MCF 10A (cell line): ENCODE data around the gene KCNQ5. TPM values are rescaled to one million over a fixed set of nuclear protein-coding genes. Genes with fewer than 3 reads are reported as not detected.
A peak's percentile ranks its signal among the peaks of the same experiment; 100 is the strongest.

Experiments
- BruUV-seq: library from RNA; stranded (reverse); fragments of 400-500 nt; replicated peaks from 2 replicates; lab custom pipeline; 2021; lab: Mats Ljungman, UMichigan
- CTCF ChIA-PET: fragments of 300-600 bp; sonication (Branson Sonifier 250); formaldehyde crosslinking; extraction: SDS; loops from one replicate; lab custom pipeline; 2021; ENCODE audit warnings: antibody characterized with exemption, inconsistent platforms; lab: Yijun Ruan, JAX
- POLR2A ChIA-PET: fragments of 300-600, 350-650 bp; sonication (Branson Sonifier 250); formaldehyde crosslinking; extraction: SDS; loops from one replicate; lab custom pipeline; 2020; ENCODE audit warnings: antibody characterized with exemption, inconsistent platforms; lab: Yijun Ruan, JAX
- DNase-seq: peaks from one replicate; pipeline ENCODE4 v3.0.0-alpha.2; 2018; ENCODE audit not compliant: unreplicated experiment
- H3K27ac Mint-ChIP-seq: one replicate; pipeline ENCODE4 v1.8.0; 2022; ENCODE audit warnings: mild to moderate bottlenecking, low read depth, mixed read lengths; ENCODE audit not compliant: unreplicated experiment
- H3K27me3 Mint-ChIP-seq: one replicate; pipeline ENCODE4 v1.8.0; 2022; ENCODE audit warnings: mixed read lengths; ENCODE audit not compliant: insufficient read depth, unreplicated experiment
- H3K36me3 Mint-ChIP-seq: one replicate; pipeline ENCODE4 v1.8.0; 2022; ENCODE audit warnings: mild to moderate bottlenecking, moderate library complexity, mixed read lengths; ENCODE audit not compliant: insufficient read depth, unreplicated experiment
- H3K4me1 Mint-ChIP-seq: one replicate; pipeline ENCODE4 v1.8.0; 2022; ENCODE audit warnings: mixed read lengths; ENCODE audit not compliant: insufficient read depth, unreplicated experiment
- H3K4me3 Mint-ChIP-seq: one replicate; pipeline ENCODE4 v1.8.0; 2022; ENCODE audit warnings: mild to moderate bottlenecking, moderate library complexity, mixed read lengths; ENCODE audit not compliant: unreplicated experiment
- H3K9me3 Mint-ChIP-seq: one replicate; pipeline ENCODE4 v1.8.0; 2022; ENCODE audit warnings: mixed read lengths; ENCODE audit not compliant: unreplicated experiment
- CTCF ChIP-seq: fragments of 200-600 bp; IDR thresholded peaks from one replicate; pipeline ENCODE4 v1.8.0; 2022; ENCODE audit warnings: antibody characterized with exemption, mild to moderate bottlenecking; ENCODE audit not compliant: unreplicated experiment
- intact Hi-C: fragments of 100-400 bp; cut with micrococcal nuclease; formaldehyde crosslinking; loops from 2 replicates; pipeline ENCODE4 v1.14.1; 2022
- total RNA-seq: library from RNA; stranded (reverse); gene quantifications from 2 replicates; pipeline ENCODE4 v1.2.3, GENCODE V29; 2022

The KCNQ5 gene
- total RNA-seq, 1 experiment from 2014 or later, result 10.3 TPM

DNA sequence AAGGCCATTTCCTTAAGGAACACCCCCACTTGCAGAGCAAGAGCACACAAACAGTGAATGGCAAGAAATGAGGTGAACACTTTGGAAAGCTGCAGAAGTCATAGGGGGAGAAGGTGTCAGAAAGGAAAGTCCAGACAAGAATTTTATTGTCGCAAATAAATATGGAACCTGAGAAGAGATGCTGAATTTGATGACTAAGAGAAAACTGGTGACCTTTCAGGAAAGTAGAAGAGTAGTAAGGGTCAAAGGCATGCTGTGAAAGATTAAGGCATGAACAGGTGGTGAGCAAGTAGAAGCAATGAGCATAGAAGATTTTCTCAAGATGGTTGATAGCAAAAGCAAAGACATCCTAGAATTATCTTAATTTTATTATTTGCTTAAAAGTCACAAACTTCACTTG is 194.2 kb downstream of the KCNQ5 start:
- CTCF ChIA-PET, result no interaction called here
- DNase-seq, result no peak
- Mint-ChIP-seq H3K27ac (no peak overlapping the region), H3K4me1 (peaks cover 5% of the 10 kb centered on the region), H3K4me3 (no peak overlapping the region), H3K36me3 (peaks cover 6% of the 10 kb centered on the region), H3K9me3 (peaks cover 8% of the 10 kb centered on the region), H3K27me3 (no peaks in the 10 kb centered on the region)
- intact Hi-C loops, result no loop called here
- BruUV-seq, result no TSS peak
- TF ChIP-seq CTCF, result no peak
- POLR2A ChIA-PET, result no interaction called here

GRCh38 chr6:72817208-72817607 is 195.3 kb downstream of the KCNQ5 start:
- H3K27ac Mint-ChIP-seq, result no peak overlapping the region
- H3K4me1 Mint-ChIP-seq, result peaks cover 2% of the 10 kb centered on the region
- peaks cover 8% of the 10 kb centered on the region for H3K9me3 Mint-ChIP-seq
- no peaks in the 10 kb centered on the region for H3K27me3 Mint-ChIP-seq
- no peak overlapping the region for H3K4me3 Mint-ChIP-seq
- peaks cover 6% of the 10 kb centered on the region for H3K36me3 Mint-ChIP-seq
- DNase-seq, result no peak
- no peak for TF ChIP-seq CTCF
- ChIA-PET POLR2A (interaction anchor here (0.7 kb wide), 1 partner anchor 166 kb away, joined by 3 read pairs; no protein-coding TSS in a partner anchor), CTCF (interaction anchor here (0.6 kb wide), 1 partner anchor 48 kb away, joined by 4 read pairs; no protein-coding TSS in a partner anchor)
- no TSS peak for BruUV-seq
- intact Hi-C loops, result no loop called here

DNA sequence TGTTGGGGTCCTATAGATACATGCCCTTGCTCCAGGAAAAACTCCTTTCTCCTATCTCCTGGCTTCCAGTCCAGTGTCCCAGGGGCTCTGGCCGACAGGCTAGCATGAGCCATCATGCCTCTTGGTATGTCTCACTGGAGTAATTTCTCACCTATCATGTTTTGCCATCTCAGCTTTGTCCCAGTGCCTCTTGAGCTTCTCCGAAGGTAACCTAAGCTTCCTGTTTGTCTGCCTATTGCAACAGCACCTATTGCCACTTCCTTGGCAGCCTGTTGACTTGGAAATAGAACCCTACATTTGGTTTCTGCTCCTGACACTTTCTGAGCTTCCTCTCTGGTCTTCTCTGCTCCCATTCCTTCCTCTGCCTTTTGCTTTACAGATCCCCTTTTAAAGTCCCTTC is 197.7 kb downstream of the KCNQ5 start:
- no peak for TF ChIP-seq CTCF
- Mint-ChIP-seq H3K36me3 (peaks cover 5% of the 10 kb centered on the region), H3K27me3 (no peaks in the 10 kb centered on the region), H3K4me1 (no peaks in the 10 kb centered on the region), H3K27ac (no peak overlapping the region), H3K9me3 (peaks cover 8% of the 10 kb centered on the region), H3K4me3 (no peak overlapping the region)
- DNase-seq, result peak; percentile 53
- ChIA-PET CTCF (interaction anchor here (0.5 to 1.0 kb wide), 3 partner anchors 195 to 369 kb away, joined by 3 to 4 read pairs (median 3); no protein-coding TSS in a partner anchor), POLR2A (no interaction called here)
- no TSS peak for BruUV-seq
- intact Hi-C loops, result no loop called here

DNA sequence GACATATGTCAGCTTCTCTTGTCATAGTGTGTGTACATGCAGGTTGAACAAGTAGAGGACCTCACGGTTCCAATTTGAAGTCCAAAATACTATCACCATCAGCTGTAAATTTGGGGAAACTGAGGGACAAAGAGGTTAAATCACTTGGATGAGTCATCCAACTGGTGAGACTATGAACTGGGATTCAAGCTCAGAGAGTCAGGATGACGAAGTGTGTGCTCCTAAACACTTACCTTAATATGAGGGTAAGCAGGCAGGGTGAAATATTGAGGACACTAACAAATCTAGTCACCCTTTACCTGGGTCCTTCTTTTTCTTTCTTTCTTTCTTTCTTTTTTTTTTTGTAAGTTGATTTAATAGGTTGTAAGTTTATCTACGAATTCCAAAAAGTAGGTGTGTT is 198.3 kb downstream of the KCNQ5 start:
- intact Hi-C loops, result no loop called here
- ChIA-PET CTCF (interaction anchor here (1.0 kb wide), 1 partner anchor 13 kb away, joined by 3 read pairs; no protein-coding TSS in a partner anchor), POLR2A (no interaction called here)
- no peak overlapping the region for H3K4me3 Mint-ChIP-seq
- TF ChIP-seq CTCF, result no peak
- H3K36me3 Mint-ChIP-seq, result no peaks in the 10 kb centered on the region
- BruUV-seq, result no TSS peak
- peaks cover 4% of the 10 kb centered on the region for H3K9me3 Mint-ChIP-seq
- no peak overlapping the region for H3K27ac Mint-ChIP-seq
- no peaks in the 10 kb centered on the region for H3K27me3 Mint-ChIP-seq
- DNase-seq, result no peak
- H3K4me1 Mint-ChIP-seq, result peaks cover 4% of the 10 kb centered on the region
